Pons (tissue), 1 donor: ENCODE data around the gene ARHGAP18.
A peak's percentile ranks its signal among the peaks of the same experiment; 100 is the strongest.

Experiments
- DNase-seq: peaks from one replicate; pipeline ENCODE4 v3.0.0-alpha.2; 2016; ENCODE audit warnings: low spot score

Gene ARHGAP18

DNA sequence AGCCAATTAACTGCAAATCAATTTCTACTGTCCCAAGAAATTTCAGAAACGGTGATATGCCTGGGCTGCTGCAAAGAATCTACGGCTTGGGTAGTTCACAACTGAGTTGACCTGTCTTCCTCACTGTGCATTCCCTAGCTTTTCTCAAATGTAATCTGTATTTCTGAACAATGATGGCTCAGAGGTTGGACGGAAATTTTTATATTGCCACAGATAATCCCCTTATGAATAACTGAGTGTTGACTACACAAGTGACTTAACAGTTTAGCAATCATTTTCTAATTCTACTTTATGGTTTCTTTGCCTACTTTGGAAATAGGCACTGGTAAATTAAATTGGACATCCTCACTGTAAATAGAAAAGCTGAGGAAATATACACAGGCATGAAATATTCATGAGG lies 94.5 kb downstream of the ARHGAP18 start:
- no peak for DNase-seq

GRCh38 chr6:129615020-129615419 lies 95.0 kb downstream of the ARHGAP18 start:
- no peak for DNase-seq

- no peak for DNase-seq
Measured at GRCh38 chr6:129614464-129614863, 95.5 kb downstream of the ARHGAP18 start.

DNA sequence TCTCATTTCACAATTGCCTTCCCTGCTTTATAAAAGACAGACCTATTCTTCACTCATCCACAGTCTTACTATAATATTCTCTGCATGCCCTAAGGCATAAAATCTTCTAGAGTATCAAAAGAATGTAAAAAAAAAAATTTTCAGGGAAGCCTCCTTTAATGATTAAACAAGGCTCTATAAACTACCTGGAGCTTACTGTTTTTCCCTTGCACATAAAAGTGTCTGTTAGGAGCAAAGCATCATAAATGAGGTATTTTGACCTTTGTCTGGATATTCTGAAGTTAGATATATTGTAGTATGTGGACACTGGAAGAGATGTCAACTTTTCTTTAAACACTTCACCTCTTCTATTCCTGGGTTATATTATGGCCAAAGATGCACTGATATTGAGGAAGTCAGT lies 97.5 kb downstream of the ARHGAP18 start:
- DNase-seq, result no peak

DNA sequence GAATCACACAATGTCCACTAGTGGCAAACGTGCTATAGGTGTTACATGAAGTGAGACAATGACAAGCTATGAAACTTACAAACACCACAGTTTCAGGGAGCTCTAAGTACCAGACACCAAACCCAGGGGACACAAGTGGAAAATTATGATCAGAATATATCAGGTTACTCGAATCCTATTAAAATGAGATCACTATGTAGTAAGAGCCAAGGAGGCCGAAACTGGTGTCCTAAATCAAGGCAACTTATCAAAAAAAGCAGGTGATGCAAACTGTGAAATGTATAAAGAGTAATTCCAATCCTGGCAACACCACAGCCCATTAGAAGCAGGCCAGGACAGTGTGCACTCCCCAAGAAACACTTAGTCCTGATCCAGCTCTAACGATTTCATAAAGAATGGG lies 100.3 kb downstream of the ARHGAP18 start:
- no peak for DNase-seq

- no peak for DNase-seq
Measured at GRCh38 chr6:129608886-129609537, 101.0 kb downstream of the ARHGAP18 start.

DNA sequence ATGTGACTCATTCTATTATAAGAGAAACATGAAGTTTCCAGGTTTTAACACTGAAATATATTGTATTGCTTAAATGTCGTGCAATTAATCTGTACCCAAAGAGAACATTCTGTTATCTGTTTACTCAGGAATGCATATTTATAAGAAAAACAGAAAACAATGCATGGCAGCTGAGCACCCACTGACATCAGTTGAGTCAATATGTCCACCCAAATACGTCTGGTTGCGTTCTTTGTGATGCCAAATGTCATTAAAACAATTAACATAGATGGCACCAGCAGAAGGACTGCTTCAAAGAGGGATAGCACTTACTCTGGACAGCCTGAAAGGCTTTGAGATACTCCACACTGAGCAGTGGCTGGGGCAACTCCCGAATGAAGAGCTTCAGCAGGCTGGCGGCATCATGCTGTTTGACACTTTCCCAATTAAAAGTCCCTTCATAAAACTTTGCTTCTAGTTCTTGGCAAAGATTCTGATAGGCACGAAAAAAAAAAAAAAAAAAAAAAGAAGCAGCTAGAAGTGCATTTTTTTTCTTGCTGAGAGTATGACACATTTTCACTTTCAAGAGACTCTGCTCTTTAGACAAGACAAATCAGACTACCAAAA lies 102.3 kb downstream of the ARHGAP18 start:
- DNase-seq, result no peak

- no peak for DNase-seq
Measured at GRCh38 chr6:129606664-129607063, 103.3 kb downstream of the ARHGAP18 start.

DNA sequence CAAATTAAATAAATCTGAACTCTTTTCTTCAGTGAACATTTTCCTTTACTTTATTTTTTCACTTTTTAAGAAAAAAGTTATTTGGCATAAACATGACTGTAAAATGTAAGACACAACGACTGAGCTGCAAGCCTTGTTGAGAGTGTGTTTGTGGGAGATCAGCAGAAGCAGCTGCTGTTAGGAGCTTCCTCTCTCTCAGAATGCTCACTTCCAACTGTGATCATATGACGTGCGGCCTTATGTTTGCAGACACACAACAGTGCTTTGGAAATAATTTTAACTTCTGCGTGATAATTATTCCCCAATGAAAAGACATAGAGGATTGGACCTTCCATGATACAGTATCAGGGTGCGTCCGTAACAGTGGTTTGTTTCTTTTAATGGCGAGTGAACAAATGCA lies 104.0 kb downstream of the ARHGAP18 start:
- DNase-seq, result no peak

DNA sequence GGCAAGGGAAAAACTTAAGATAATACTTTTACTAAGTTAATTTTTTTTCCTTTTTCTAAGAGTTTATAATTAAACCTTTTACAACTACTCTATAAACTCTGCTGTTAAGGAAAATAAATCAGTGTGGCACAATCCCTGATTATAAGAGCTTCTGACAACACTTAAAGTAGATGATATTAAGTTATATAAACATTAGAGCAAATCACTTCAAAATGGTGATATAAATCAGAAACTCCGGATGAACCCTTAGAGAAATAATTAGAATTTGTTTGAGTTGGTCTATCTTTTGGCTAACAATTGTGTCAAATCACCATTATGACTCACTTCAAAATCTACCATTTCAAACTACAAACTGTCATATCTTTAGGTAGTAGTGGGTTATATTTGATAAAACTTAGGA lies 104.9 kb downstream of the ARHGAP18 start:
- no peak for DNase-seq

DNA sequence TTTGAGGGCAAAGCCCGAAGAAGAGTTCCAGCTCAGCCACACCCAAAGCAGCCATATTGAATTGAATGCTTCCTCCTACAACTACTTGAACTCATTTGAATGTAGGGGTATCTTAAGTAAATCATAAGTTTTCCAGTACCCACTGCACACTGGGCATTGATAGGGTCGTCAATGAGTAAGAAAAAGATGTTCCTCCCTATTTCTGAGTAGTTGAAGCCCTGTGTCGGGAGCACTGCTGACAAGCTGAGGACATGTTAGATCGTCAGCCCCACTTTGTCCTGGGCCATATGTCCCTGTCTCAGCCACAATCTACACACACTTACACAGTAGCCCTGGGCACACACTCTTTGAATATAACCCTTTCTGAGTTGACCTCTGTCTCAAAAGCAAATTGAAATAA lies 105.7 kb downstream of the ARHGAP18 start:
- no peak for DNase-seq

GRCh38 chr6:129603741-129604140 lies 106.2 kb downstream of the ARHGAP18 start:
- no peak for DNase-seq

DNA sequence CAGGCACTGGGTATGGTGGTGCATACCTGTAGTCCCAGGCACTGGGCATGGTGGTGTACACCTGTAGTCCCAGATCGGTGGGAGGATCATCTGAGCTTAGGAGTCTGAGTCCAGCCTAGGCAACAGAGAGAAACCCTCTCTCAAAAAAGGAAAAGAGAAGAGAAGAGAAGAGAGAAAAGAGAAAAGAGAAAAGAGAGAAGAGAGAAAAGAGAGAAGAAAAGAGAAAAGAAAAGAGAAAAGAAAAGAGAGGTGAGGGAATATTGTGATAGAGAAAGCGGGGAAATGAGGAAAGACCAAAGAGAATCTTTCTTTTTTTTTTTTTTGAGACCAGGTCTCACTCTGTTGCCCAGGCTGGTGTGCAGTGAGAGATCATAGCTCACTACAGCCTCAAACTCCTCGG lies 108.7 kb downstream of the ARHGAP18 start:
- no peak for DNase-seq

GRCh38 chr6:129599467-129599866 lies 110.5 kb downstream of the ARHGAP18 start:
- no peak for DNase-seq

GRCh38 chr6:129598244-129599187 lies 111.5 kb downstream of the ARHGAP18 start:
- DNase-seq, result peak; percentile 89

DNA sequence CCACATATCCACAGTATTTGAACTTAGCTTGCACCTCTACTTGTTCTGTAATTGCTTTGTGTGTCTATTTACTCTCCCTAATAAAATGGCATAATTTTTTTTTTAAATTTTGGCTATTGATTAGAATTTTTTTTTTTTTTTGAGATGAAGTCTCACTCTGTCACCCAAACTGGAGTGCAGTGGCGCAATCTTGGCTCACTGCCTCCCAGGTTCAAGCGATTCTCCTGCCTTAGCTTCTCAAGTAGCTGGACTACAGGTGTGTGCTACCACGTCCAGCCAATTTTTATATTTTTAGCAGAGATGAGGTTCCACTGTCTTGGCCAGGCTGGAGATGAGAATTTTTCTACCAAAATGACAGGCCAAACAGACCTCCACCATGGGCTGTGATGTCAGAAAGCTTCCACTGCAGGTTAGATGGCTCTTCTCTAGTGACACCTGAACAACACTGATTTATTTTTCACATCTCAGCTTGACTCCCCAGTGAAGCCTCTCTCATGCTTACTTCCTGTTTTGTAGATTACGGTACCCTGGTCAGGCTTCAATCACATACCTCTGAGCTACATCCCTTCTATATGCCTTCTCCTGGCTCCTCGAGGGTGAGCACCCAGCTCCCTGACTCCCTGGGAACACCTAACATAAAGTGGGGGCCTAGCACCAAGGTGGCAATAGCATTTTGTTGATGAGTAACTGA lies 112.8 kb downstream of the ARHGAP18 start:
- DNase-seq, result no peak

GRCh38 chr6:129596522-129596921 lies 113.5 kb downstream of the ARHGAP18 start:
- DNase-seq, result no peak

- no peak for DNase-seq
Measured at GRCh38 chr6:129593233-129593564, 116.8 kb downstream of the ARHGAP18 start.

- no peak for DNase-seq
Measured at GRCh38 chr6:129592516-129593232, 117.3 kb downstream of the ARHGAP18 start.

DNA sequence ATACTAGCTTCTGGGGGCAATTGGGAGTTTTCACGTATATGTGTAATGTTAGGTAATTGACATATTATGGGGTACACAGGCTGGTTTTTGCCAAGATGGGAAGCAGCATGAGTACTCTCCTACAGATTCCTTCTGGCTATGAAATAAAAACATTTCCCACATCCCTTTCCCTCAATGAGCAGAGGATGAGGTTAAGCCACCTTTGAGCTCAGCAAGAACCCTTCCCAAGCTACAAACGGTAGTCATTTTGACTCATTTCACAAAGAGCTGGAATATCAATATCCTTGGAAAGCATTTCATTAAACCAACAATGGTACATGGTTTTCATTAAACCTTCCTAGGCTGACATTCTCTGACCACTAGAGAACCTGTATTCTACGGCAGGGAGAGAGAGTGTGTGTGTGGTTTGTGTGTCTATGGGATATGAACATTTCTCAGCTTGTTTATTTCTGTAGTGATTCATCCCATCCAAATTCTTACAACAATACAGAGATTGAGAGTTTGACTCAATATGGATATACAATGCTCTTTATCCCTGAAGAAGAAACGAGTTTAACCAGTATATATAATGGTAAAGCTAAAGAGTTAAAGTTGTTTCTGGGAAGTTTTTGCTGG lies 119.5 kb downstream of the ARHGAP18 start:
- DNase-seq, result no peak

- DNase-seq, result no peak
Measured at GRCh38 chr6:129586815-129587214, 123.2 kb downstream of the ARHGAP18 start.
